Calu3 (cell line): ENCODE data around the gene KLHDC7A. TPM values are rescaled to one million over a fixed set of nuclear protein-coding genes. Genes with fewer than 3 reads are reported as not detected.

ENCODE experiments used
- BruUV-seq: library from RNA; stranded (reverse); fragments of 400-500 nt; replicated peaks from 2 replicates; lab custom pipeline; 2021; lab: Mats Ljungman, UMichigan
- CTCF ChIA-PET: fragments of 300-600 bp; sonication (Branson Sonifier 250); formaldehyde crosslinking; loops from one replicate; lab custom pipeline; 2022; ENCODE audit warnings: antibody characterized with exemption; lab: Charles Lee
- DNase-seq: peaks from one replicate; pipeline ENCODE4 v3.0.0; 2022
- H3K27ac Mint-ChIP-seq: one replicate; pipeline ENCODE4 v1.8.0; 2022; ENCODE audit warnings: mixed read lengths; ENCODE audit not compliant: unreplicated experiment
- H3K27me3 Mint-ChIP-seq: one replicate; pipeline ENCODE4 v1.8.0; 2022; ENCODE audit warnings: mixed read lengths; ENCODE audit not compliant: unreplicated experiment
- H3K36me3 Mint-ChIP-seq: one replicate; pipeline ENCODE4 v1.8.0; 2022; ENCODE audit warnings: mild to moderate bottlenecking, moderate library complexity, mixed read lengths; ENCODE audit not compliant: insufficient read depth, unreplicated experiment
- H3K4me1 Mint-ChIP-seq: one replicate; pipeline ENCODE4 v1.8.0; 2022; ENCODE audit warnings: mild to moderate bottlenecking, low read depth, mixed read lengths; ENCODE audit not compliant: unreplicated experiment
- H3K4me3 Mint-ChIP-seq: one replicate; pipeline ENCODE4 v1.8.0; 2022; ENCODE audit warnings: mild to moderate bottlenecking, low read depth, moderate library complexity, mixed read lengths; ENCODE audit not compliant: unreplicated experiment
- H3K9me3 Mint-ChIP-seq: one replicate; pipeline ENCODE4 v1.8.0; 2022; ENCODE audit warnings: low read depth, mixed read lengths; ENCODE audit not compliant: unreplicated experiment
- intact Hi-C: fragments of 100-400 bp; cut with micrococcal nuclease; formaldehyde crosslinking; loops from one replicate; pipeline ENCODE4 v1.10.0; 2022; ENCODE audit not compliant: unreplicated experiment
- total RNA-seq: library from RNA; stranded (reverse); gene quantifications from 2 replicates; pipeline ENCODE4 v1.2.3, GENCODE V29; 2022
- TF ChIP-seq, protein P1 (sequence below): fragments of 200-600 bp; IDR thresholded peaks from one replicate; pipeline ENCODE4 v1.8.0; 2022; ENCODE audit warnings: antibody characterized with exemption; ENCODE audit not compliant: unreplicated experiment

Gene KLHDC7A
- total RNA-seq, 1 experiment from 2014 or later, result 14.3 TPM

DNA sequence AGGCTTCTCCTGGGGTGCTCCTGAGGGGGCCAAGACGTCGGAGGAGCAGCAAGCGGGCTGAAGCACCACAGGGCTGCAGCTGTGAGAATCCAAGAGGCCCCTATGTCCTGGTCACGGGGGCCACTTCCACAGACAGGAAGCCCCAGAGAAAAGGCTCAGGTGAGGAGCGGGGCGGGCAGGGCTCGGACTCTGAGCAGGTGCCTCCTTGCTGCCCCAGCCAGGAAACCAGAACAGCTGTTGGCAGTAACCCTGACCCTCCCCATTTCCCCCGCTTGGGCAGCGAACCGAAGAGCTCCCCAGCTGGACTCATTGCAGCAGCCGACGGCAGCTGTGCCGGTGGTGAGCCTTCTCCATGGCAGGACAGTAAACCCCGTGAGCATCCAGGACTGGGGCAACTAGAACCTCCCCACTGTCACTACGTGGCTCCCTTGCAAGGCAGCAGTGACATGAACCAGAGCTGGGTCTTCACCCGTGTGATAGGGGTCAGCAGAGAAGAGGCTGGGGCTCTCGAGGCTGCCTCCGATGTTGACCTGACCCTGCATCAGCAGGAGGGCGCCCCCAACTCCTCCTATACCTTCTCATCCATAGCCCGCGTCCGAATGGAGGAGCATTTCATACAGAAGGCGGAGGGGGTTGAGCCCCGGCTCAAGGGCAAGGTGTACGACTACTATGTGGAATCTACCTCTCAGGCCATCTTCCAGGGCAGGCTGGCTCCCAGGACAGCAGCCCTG, 625 bp downstream of the KLHDC7A start:
- BruUV-seq, result TSS peak; percentile 18
- Mint-ChIP-seq H3K27me3 (no peaks in the 10 kb centered on the region), H3K4me3 (peak overlapping the region; percentile 69), H3K4me1 (peaks cover 38% of the 10 kb centered on the region), H3K36me3 (peaks cover 32% of the 10 kb centered on the region), H3K9me3 (no peaks in the 10 kb centered on the region), H3K27ac (peak overlapping the region; percentile 80)
- CTCF ChIA-PET, result interaction anchor here (1.6 kb wide), 1 partner anchor 94 kb away, joined by 4 read pairs; no protein-coding TSS in a partner anchor
- intact Hi-C loops, result no loop called here
- TF ChIP-seq, protein P1, sequence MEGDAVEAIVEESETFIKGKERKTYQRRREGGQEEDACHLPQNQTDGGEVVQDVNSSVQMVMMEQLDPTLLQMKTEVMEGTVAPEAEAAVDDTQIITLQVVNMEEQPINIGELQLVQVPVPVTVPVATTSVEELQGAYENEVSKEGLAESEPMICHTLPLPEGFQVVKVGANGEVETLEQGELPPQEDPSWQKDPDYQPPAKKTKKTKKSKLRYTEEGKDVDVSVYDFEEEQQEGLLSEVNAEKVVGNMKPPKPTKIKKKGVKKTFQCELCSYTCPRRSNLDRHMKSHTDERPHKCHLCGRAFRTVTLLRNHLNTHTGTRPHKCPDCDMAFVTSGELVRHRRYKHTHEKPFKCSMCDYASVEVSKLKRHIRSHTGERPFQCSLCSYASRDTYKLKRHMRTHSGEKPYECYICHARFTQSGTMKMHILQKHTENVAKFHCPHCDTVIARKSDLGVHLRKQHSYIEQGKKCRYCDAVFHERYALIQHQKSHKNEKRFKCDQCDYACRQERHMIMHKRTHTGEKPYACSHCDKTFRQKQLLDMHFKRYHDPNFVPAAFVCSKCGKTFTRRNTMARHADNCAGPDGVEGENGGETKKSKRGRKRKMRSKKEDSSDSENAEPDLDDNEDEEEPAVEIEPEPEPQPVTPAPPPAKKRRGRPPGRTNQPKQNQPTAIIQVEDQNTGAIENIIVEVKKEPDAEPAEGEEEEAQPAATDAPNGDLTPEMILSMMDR, result no peak
- DNase-seq, result no peak

DNA sequence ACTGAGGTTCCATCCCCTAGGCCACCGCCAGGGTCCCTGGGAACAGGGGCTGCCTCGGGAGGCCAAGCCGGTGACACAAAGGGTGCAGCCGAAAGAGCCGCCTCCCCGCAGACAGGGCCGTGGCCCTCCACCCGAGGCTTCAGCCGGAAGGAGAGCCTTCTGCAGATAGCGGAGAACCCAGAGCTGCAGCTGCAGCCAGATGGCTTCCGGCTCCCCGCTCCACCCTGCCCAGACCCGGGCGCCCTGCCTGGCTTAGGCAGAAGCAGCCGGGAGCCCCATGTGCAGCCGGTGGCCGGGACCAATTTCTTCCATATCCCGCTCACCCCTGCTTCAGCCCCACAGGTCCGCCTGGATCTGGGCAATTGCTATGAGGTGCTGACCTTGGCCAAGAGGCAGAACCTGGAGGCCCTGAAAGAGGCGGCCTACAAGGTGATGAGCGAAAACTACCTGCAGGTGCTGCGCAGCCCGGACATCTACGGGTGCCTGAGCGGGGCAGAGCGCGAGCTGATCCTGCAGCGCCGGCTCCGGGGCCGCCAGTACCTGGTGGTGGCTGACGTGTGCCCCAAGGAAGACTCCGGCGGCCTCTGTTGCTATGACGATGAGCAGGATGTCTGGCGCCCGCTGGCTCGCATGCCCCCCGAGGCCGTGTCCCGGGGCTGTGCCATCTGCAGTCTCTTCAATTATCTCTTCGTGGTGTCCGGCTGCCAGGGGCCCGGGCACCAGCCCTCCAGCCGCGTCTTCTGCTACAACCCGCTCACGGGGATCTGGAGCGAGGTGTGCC, 1.4 kb downstream of the KLHDC7A start:
- DNase-seq, result peak; percentile 29
- intact Hi-C loops, result no loop called here
- peaks cover 40% of the 10 kb centered on the region for H3K4me1 Mint-ChIP-seq
- CTCF ChIA-PET, result interaction anchor here (1.6 kb wide), 1 partner anchor 93 kb away, joined by 4 read pairs; no protein-coding TSS in a partner anchor
- H3K9me3 Mint-ChIP-seq, result no peaks in the 10 kb centered on the region
- H3K36me3 Mint-ChIP-seq, result peaks cover 32% of the 10 kb centered on the region
- no peaks in the 10 kb centered on the region for H3K27me3 Mint-ChIP-seq
- H3K27ac Mint-ChIP-seq, result peak overlapping the region; percentile 80
- peak overlapping the region; percentile 69 for H3K4me3 Mint-ChIP-seq
- BruUV-seq, result no TSS peak
- TF ChIP-seq, protein P1, result no peak

DNA sequence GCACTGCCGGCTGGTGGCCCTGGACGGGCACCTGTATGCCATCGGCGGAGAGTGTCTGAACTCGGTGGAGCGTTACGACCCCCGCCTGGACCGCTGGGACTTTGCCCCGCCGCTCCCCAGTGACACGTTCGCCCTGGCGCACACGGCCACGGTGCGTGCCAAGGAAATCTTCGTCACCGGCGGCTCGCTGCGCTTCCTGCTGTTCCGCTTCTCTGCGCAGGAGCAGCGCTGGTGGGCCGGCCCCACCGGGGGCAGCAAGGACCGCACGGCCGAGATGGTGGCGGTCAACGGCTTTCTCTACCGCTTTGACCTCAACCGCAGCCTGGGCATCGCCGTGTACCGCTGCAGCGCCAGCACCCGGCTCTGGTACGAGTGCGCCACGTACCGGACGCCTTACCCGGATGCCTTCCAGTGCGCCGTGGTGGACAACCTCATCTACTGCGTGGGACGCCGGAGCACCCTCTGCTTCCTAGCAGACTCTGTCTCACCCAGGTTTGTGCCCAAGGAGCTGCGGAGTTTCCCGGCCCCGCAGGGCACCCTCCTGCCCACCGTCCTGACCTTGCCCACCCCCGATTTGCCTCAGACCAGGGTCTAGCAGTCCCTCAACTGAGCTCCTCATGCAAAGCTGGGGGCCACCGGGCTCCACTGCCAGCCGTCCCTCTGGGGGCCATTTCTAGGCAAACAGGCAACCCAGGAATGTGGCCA, 2.1 kb downstream of the KLHDC7A start:
- intact Hi-C loops, result no loop called here
- no peaks in the 10 kb centered on the region for H3K9me3 Mint-ChIP-seq
- H3K4me1 Mint-ChIP-seq, result peaks cover 40% of the 10 kb centered on the region
- no peaks in the 10 kb centered on the region for H3K27me3 Mint-ChIP-seq
- CTCF ChIA-PET, result no interaction called here
- H3K27ac Mint-ChIP-seq, result no peak overlapping the region
- H3K4me3 Mint-ChIP-seq, result peak overlapping the region; percentile 69
- peaks cover 32% of the 10 kb centered on the region for H3K36me3 Mint-ChIP-seq
- TF ChIP-seq, protein P1, result no peak
- DNase-seq, result no peak
- BruUV-seq, result no TSS peak

DNA sequence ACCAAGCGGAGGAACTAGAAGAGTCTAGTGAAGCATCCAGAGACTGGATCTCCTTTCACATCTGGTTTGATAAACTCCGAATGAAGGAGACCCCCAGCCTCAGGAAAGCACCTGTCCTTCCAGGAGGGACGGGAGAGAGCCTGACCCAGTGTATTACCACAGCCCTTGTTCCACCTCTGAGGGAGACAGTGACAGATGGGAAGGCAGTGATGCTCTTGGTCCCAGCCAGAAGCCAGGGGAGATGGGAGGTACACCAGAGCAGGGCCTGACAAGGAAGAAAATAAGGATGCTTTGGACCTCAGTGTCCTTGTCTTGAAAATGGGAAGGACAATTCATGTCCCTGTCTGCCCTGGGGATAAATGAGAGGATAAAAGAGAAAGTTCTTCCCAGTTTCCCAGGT, 3.5 kb downstream of the KLHDC7A start:
- BruUV-seq, result no TSS peak
- intact Hi-C loops, result no loop called here
- DNase-seq, result no peak
- CTCF ChIA-PET, result no interaction called here
- no peak overlapping the region for H3K4me3 Mint-ChIP-seq
- H3K27ac Mint-ChIP-seq, result no peak overlapping the region
- H3K9me3 Mint-ChIP-seq, result no peaks in the 10 kb centered on the region
- TF ChIP-seq, protein P1, result no peak
- H3K36me3 Mint-ChIP-seq, result peaks cover 32% of the 10 kb centered on the region
- H3K4me1 Mint-ChIP-seq, result peaks cover 35% of the 10 kb centered on the region
- no peaks in the 10 kb centered on the region for H3K27me3 Mint-ChIP-seq
